Ishikawa (cell line): ENCODE results near the gene B3GAT2.

Experiments
- EGR1 ChIP-seq: IDR thresholded peaks from 2 replicates; pipeline ENCODE4 v1.6.1; 2012
- EP300 ChIP-seq: IDR thresholded peaks from 2 replicates; pipeline ENCODE4 v1.6.1; 2012; ENCODE audit warnings: borderline replicate concordance
- YY1 ChIP-seq: IDR thresholded peaks from 2 replicates; pipeline ENCODE4 v1.6.1; 2012; ENCODE audit warnings: low read depth
- TF ChIP-seq, protein P1 (sequence below): IDR thresholded peaks from 2 replicates; pipeline ENCODE4 v1.6.1; 2012; ENCODE audit warnings: low read depth, mild to moderate bottlenecking

DNA sequence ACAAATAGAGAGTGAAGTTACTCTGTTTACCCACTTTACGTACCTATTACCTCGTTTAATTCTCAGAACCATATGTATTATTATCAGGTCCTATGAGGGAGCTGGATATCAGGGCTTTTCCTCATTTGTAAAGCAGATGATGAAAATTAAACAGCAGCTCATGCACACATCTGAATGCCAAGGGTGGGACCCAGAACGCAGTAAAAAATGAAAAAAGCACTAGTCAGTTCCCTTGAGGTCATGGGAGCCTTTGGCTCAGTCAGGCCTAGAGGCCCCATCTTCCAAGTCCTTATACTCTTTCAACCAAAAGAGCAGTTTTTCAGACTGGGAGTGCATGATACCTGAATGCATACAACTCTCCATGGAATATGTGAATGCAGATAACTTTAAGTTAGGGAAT lies 23.0 kb downstream of the B3GAT2 start:
- no peak for TF ChIP-seq EP300
- TF ChIP-seq YY1 = no peak
- no peak for TF ChIP-seq EGR1
- TF ChIP-seq, protein P1, sequence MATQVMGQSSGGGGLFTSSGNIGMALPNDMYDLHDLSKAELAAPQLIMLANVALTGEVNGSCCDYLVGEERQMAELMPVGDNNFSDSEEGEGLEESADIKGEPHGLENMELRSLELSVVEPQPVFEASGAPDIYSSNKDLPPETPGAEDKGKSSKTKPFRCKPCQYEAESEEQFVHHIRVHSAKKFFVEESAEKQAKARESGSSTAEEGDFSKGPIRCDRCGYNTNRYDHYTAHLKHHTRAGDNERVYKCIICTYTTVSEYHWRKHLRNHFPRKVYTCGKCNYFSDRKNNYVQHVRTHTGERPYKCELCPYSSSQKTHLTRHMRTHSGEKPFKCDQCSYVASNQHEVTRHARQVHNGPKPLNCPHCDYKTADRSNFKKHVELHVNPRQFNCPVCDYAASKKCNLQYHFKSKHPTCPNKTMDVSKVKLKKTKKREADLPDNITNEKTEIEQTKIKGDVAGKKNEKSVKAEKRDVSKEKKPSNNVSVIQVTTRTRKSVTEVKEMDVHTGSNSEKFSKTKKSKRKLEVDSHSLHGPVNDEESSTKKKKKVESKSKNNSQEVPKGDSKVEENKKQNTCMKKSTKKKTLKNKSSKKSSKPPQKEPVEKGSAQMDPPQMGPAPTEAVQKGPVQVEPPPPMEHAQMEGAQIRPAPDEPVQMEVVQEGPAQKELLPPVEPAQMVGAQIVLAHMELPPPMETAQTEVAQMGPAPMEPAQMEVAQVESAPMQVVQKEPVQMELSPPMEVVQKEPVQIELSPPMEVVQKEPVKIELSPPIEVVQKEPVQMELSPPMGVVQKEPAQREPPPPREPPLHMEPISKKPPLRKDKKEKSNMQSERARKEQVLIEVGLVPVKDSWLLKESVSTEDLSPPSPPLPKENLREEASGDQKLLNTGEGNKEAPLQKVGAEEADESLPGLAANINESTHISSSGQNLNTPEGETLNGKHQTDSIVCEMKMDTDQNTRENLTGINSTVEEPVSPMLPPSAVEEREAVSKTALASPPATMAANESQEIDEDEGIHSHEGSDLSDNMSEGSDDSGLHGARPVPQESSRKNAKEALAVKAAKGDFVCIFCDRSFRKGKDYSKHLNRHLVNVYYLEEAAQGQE = no peak
